Panc1 (cell line): ENCODE measurements around the gene SP6.

ENCODE experiments used
- POLR2AphosphoS5 ChIP-seq: IDR thresholded peaks from 2 replicates; pipeline ENCODE4 v1.6.1; 2012; ENCODE audit warnings: mild to moderate bottlenecking, low read depth, low read length, moderate library complexity
- SIN3A ChIP-seq: IDR thresholded peaks from 2 replicates; pipeline ENCODE4 v1.6.1; 2012; ENCODE audit warnings: low read depth, mild to moderate bottlenecking, low read length, moderate library complexity, borderline replicate concordance; ENCODE audit not compliant: insufficient read depth
- TF ChIP-seq, protein P1 (sequence below): fragments of 450-650 bp; IDR thresholded peaks from 2 replicates; pipeline ENCODE4 v1.5.1; 2017; ENCODE audit warnings: mild to moderate bottlenecking

GRCh38 chr17:47848198-47848513 is 2.8 kb downstream of the SP6 start:
- TF ChIP-seq, protein P1, sequence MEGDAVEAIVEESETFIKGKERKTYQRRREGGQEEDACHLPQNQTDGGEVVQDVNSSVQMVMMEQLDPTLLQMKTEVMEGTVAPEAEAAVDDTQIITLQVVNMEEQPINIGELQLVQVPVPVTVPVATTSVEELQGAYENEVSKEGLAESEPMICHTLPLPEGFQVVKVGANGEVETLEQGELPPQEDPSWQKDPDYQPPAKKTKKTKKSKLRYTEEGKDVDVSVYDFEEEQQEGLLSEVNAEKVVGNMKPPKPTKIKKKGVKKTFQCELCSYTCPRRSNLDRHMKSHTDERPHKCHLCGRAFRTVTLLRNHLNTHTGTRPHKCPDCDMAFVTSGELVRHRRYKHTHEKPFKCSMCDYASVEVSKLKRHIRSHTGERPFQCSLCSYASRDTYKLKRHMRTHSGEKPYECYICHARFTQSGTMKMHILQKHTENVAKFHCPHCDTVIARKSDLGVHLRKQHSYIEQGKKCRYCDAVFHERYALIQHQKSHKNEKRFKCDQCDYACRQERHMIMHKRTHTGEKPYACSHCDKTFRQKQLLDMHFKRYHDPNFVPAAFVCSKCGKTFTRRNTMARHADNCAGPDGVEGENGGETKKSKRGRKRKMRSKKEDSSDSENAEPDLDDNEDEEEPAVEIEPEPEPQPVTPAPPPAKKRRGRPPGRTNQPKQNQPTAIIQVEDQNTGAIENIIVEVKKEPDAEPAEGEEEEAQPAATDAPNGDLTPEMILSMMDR = no peak; the same call in 1 of the 2 replicates
- TF ChIP-seq POLR2AphosphoS5 (no peak), SIN3A (no peak)
